HUES48 (cell line): ENCODE results near the gene TMEM191C.
"Not testable (repeated sequence)": the region's sequence is repeated elsewhere in the genome, so short reads cannot be mapped to it uniquely, and the experiment has no call there.

Experiments
- H3K27ac ChIP-seq: one replicate; pipeline ENCODE4 v1.7.0; 2013; ENCODE audit warnings: low read depth, low read length, inconsistent platforms
- H3K27me3 ChIP-seq: 2 replicates; pipeline ENCODE4 v1.6.1; 2013; ENCODE audit warnings: mild to moderate bottlenecking, low read length; ENCODE audit not compliant: control insufficient read depth, insufficient read depth
- H3K36me3 ChIP-seq: 2 replicates; pipeline ENCODE4 v1.6.1; 2013; ENCODE audit warnings: low read length; ENCODE audit not compliant: control insufficient read depth, insufficient read depth
- H3K4me1 ChIP-seq: 2 replicates; pipeline ENCODE4 v1.6.1; 2013; ENCODE audit warnings: mild to moderate bottlenecking, low read length; ENCODE audit not compliant: control insufficient read depth, insufficient read depth
- H3K4me3 ChIP-seq: 2 replicates; pipeline ENCODE4 v1.5.1; 2013; ENCODE audit warnings: mild to moderate bottlenecking, low read depth, low read length
- H3K9ac ChIP-seq: 2 replicates; pipeline ENCODE4 v1.6.1; 2013; ENCODE audit warnings: mild to moderate bottlenecking, low read depth, low read length, moderate library complexity
- H3K9me3 ChIP-seq: 2 replicates; pipeline ENCODE4 v1.6.1; 2013; ENCODE audit warnings: low read length; ENCODE audit not compliant: control insufficient read depth, insufficient read depth

TMEM191C gene

DNA sequence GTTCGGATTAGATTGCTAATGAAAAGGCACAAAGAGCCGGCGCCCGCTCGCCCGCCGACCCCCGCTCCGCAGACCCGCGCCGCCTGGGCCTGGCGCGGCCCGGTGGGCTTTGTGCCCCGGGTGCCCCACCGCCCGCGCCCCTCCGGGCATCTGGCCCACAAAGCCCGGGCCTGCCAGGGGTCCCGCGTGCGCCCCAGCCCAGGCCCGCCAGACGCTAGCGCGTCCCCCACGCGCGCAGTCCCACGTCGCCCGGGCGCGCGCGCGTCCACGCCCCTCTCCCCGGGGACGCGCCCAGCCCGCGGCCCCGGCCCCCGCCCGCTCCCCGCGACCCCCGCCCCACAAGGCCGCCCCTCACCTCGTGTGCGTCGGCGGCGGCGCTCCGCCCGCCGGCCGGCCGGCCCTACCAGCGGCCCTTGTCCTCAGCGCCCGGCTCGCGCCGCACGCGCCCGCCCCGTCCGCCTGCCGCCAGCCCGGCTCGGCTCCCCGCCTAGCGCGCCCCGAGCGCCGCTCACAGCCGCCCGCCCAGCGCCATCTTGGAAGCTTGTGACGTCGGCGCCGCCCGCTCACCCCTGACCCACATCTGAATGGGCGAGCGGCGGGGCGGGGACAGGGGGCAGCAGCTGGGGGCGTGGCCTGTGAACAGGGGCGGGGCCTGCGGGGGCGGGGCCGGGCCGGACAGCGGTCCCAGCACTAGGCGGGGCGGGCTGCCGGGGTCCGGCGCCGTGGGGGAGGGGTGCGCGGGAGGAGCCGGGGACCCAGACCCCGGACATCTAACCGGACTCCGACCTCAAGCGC, 50.0 kb downstream of the TMEM191C start:
- H3K4me3 ChIP-seq, H3K27me3 ChIP-seq, H3K9me3 ChIP-seq, H3K36me3 ChIP-seq, H3K27ac ChIP-seq, H3K4me1 ChIP-seq, H3K9ac ChIP-seq: not testable (repeated sequence)
